ENCODE data around the gene NLGN1.

NLGN1 gene

DNA sequence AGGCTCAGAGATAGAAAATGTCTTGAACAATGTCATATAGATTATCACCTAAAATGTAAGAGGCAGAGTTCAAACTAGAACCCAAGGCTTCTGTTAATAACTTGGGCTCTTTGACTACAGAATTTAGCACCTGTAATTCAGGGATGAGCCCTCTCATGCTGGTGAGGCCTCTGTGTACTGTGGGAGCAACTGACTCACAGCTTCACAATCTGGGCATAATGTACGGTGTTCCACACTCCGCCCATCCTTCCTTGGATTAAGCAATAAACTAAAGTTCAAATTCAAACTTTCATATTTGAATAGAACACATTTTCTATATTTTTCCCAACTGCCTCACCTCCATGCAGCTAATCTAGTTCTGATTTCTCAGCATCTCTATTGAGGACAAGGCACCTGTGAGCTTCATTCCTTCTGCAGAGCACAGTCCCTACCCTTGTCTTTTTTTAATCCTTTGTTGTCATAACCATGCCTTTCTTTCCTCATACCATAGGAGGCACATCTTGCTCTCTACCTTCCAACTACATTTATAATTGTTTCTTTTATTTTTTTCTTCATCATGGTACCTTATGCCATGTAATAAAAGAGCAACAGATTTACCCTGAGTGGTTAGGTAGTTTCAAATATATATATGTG, 392.1 kb downstream of the NLGN1 start:
- Histone ChIP-seq H3K9me3 (no peaks in the 10 kb centered on the region), H3K4me1 (no peaks in the 10 kb centered on the region), H3K4me2 (no peak overlapping the region), H3K27me3 (no peaks in the 10 kb centered on the region), H3K36me3 (no peaks in the 10 kb centered on the region), H3K9ac (no peak overlapping the region), H4K20me1 (no peaks in the 10 kb centered on the region), H3K27ac (no peak overlapping the region), H3K4me3 (no peak overlapping the region)
- no peak for TF ChIP-seq Cebpa-rat (IDR thresholded peaks at IDR 0.05)

DNA sequence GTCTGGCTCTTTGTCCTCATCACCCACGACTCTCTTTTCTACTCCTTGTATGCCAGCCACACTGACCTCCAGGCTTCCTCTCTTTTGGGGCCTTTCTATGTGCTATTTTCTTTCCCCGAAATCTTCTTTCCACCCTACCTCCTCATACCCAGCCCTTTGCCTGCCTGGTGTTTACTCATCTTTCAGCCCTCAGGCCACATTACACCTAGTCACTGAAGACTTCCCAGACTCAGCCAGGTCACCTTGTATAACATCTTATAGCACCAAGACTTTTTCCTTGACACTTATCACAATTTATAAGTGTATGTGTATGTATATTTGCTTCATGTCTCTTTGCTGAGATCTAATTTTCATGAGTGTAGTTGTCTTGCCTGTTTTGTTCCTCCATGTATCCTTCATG, 396.4 kb downstream of the NLGN1 start:
- Histone ChIP-seq H4K20me1 (no peaks in the 10 kb centered on the region), H3K27ac (no peak overlapping the region), H3K4me2 (no peak overlapping the region), H3K36me3 (no peaks in the 10 kb centered on the region), H3K9me3 (no peaks in the 10 kb centered on the region), H3K27me3 (no peaks in the 10 kb centered on the region), H3K4me1 (no peaks in the 10 kb centered on the region), H3K4me3 (no peak overlapping the region), H3K9ac (no peak overlapping the region)
- no peak for TF ChIP-seq Cebpa-rat (IDR thresholded peaks at IDR 0.05)

GRCh38 chr3:173796405-173796804, 398.9 kb downstream of the NLGN1 start:
- H3K9me3 ChIP-seq, result no peaks in the 10 kb centered on the region
- TF ChIP-seq Cebpa-rat (IDR thresholded peaks at IDR 0.05), result no peak
- H3K4me2 ChIP-seq, result no peak overlapping the region
- no peak overlapping the region for H3K4me3 ChIP-seq
- no peaks in the 10 kb centered on the region for H3K27me3 ChIP-seq
- no peak overlapping the region for H3K27ac ChIP-seq
- no peaks in the 10 kb centered on the region for H3K4me1 ChIP-seq
- no peak overlapping the region for H3K9ac ChIP-seq
- H3K36me3 ChIP-seq, result no peaks in the 10 kb centered on the region
- H4K20me1 ChIP-seq, result no peaks in the 10 kb centered on the region

DNA sequence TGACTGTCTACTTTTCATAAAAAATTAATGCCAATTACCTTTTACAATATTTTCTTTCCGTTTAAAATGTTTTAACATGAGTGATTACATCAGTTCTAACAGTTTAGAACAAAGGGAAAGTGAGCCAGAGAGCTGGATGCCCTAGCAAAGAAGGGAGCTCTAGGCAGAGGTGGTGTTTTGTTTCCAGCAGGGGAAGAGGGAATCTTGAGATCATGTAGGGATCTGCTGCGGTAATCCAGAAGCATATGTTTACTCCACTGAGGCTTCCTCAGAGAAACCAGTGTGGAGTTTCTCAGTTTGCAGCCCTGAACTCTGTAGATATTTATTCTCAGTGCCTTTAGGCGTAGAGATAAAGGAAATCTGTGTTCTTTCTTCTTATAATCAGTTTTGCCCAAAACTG, 399.3 kb downstream of the NLGN1 start:
- TF ChIP-seq Cebpa-rat (IDR thresholded peaks at IDR 0.05), result no peak
- H3K9me3 ChIP-seq, result no peaks in the 10 kb centered on the region
- H3K36me3 ChIP-seq, result no peaks in the 10 kb centered on the region
- no peaks in the 10 kb centered on the region for H3K4me1 ChIP-seq
- H3K27ac ChIP-seq, result no peak overlapping the region
- H3K9ac ChIP-seq, result no peak overlapping the region
- H3K4me2 ChIP-seq, result no peak overlapping the region
- no peak overlapping the region for H3K4me3 ChIP-seq
- no peaks in the 10 kb centered on the region for H3K27me3 ChIP-seq
- H4K20me1 ChIP-seq, result no peaks in the 10 kb centered on the region

DNA sequence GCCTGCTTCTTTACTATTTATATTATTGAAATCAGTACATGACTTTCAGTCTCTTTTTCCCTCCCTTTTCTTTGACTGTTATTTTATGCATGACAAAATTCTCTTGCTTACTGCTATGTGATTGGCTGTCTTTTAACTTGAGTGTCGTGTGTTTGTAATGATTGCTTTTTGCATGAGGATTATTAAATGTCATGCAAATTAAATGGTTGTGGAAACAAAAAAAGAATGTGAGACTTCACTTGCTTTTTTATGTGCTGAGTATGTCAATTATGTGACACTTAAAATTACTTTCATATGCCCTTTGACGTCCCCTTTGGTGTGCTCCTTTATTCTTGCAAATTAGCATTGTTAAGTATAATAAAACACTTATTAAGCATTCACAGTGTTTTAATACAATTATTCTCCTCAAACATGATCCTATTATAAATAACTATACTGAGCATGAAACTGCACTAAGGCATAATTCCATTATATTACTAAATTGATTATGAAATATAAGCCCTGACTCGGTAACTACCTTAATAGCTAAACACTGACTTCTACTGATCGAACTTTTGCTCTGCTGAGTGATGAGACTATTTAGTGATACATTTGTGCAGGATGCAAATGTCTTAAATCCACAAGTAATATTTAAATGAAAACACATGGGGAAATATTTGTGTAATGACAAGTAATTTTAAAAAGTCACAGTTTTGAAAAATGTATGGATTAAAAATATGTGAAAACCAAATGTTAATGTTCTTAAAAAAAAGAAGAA, 401.7 kb downstream of the NLGN1 start:
- Histone ChIP-seq H3K9me3 (no peaks in the 10 kb centered on the region), H3K27ac (no peak overlapping the region), H3K4me1 (no peaks in the 10 kb centered on the region), H3K4me2 (no peak overlapping the region), H3K27me3 (no peaks in the 10 kb centered on the region), H3K9ac (no peak overlapping the region), H3K4me3 (no peak overlapping the region), H3K36me3 (no peaks in the 10 kb centered on the region), H4K20me1 (no peaks in the 10 kb centered on the region)
- TF ChIP-seq Cebpa-rat (IDR thresholded peaks at IDR 0.05), result no peak

GRCh38 chr3:173800154-173800553, 402.6 kb downstream of the NLGN1 start:
- Histone ChIP-seq H3K9ac (no peak overlapping the region), H3K27me3 (no peaks in the 10 kb centered on the region), H4K20me1 (no peaks in the 10 kb centered on the region), H3K27ac (no peak overlapping the region), H3K36me3 (no peaks in the 10 kb centered on the region), H3K4me3 (no peak overlapping the region), H3K4me2 (no peak overlapping the region), H3K4me1 (no peaks in the 10 kb centered on the region), H3K9me3 (no peaks in the 10 kb centered on the region)
- TF ChIP-seq Cebpa-rat (IDR thresholded peaks at IDR 0.05), result no peak

DNA sequence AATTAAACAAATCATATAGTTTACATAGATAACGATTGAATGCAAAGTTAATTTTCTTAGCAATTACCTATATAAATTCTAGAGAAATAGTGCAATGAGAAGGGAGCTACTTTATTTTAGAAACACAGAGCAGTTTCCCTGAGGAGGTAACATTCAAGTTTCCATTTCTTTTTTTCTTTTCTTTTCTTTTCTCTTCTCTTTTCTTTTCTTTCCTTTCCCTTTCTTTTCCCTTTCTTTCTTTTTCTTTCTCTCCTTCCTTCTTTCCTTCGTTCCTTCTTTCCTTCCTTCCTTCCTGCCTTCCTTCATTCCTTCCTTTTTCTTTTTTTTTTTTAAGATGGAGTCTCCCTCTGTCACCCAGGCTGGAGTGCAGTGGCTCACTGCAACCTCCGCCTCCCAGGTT, 417.3 kb downstream of the NLGN1 start:
- Histone ChIP-seq H3K4me3 (no peak overlapping the region), H3K36me3 (no peaks in the 10 kb centered on the region), H4K20me1 (no peaks in the 10 kb centered on the region), H3K9me3 (no peaks in the 10 kb centered on the region), H3K9ac (no peak overlapping the region), H3K4me2 (no peak overlapping the region), H3K4me1 (peaks cover 10% of the 10 kb centered on the region), H3K27me3 (no peaks in the 10 kb centered on the region), H3K27ac (no peak overlapping the region)
- no peak for TF ChIP-seq Cebpa-rat (IDR thresholded peaks at IDR 0.05)

DNA sequence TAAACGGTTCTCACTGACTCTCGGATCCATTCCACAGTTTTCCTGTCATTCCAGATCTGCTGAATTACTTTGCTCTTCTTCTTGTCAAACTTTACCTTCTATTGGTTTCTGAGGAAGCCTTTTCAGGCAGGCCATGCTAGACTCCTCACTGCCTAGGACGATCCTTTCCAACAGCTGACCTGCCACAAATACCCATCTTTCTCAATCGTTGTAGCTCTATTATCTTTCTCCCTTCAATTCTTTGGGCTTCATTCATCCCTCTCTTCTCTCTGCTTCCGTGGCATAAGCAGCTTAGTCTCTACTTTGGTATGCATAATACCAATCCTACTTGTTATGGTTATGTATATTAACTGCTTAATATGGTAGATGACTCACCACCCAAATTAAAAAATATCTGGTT, 421.8 kb downstream of the NLGN1 start:
- Histone ChIP-seq H3K4me2 (no peak overlapping the region), H3K9ac (no peak overlapping the region), H3K4me3 (no peak overlapping the region), H3K27me3 (no peaks in the 10 kb centered on the region), H3K27ac (no peak overlapping the region), H3K9me3 (no peaks in the 10 kb centered on the region), H4K20me1 (no peaks in the 10 kb centered on the region), H3K4me1 (peaks cover 10% of the 10 kb centered on the region), H3K36me3 (no peaks in the 10 kb centered on the region)
- TF ChIP-seq Cebpa-rat (IDR thresholded peaks at IDR 0.05), result no peak

DNA sequence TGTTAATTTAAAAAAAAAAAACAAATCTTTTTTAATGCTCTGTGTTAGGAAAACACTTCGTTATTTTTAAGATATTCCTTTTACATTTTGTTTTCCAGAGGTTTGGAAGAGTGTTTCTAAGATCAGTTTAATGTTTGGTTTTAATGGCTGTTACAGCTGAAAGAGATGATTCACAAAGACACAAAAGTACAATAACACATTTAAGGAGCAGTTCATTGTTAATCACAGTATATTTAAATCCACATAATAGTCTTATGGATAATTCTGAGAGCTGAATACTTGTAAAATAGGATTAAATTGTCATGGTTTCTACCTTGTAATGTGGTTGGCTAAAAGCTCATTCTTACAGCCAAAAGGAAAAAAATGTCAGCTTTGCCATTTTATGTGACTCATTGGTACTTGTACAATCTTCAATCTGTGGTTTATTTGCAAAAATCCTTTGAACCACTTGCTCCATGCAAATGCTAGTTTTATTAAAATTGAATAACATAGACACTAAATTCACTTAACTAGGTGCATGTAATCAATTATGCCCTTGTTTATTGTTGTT, 426.4 kb downstream of the NLGN1 start:
- Histone ChIP-seq H3K4me1 (no peaks in the 10 kb centered on the region), H3K27me3 (no peaks in the 10 kb centered on the region), H3K4me2 (no peak overlapping the region), H4K20me1 (no peaks in the 10 kb centered on the region), H3K27ac (no peak overlapping the region), H3K9me3 (no peaks in the 10 kb centered on the region), H3K36me3 (no peaks in the 10 kb centered on the region), H3K9ac (no peak overlapping the region), H3K4me3 (no peak overlapping the region)
- TF ChIP-seq Cebpa-rat (IDR thresholded peaks at IDR 0.05), result no peak

- Histone ChIP-seq H3K9me3 (no peaks in the 10 kb centered on the region), H3K9ac (no peak overlapping the region), H3K36me3 (no peaks in the 10 kb centered on the region), H3K4me3 (no peak overlapping the region), H3K4me2 (no peak overlapping the region), H3K4me1 (no peaks in the 10 kb centered on the region), H4K20me1 (no peaks in the 10 kb centered on the region), H3K27me3 (no peaks in the 10 kb centered on the region), H3K27ac (no peak overlapping the region)
- no peak for TF ChIP-seq Cebpa-rat (IDR thresholded peaks at IDR 0.05)
Observed at GRCh38 chr3:173825730-173826129, 428.2 kb downstream of the NLGN1 start.

Measured in BLaER1 (cell line).